Coronary artery (tissue), 2 donors: Measurements from ENCODE around the gene RASAL2.
"Not testable (repeated sequence)": the region's sequence is repeated elsewhere in the genome, so short reads cannot be mapped to it uniquely, and the experiment has no call there.

Experiments
- DNase-seq: peaks from one replicate; pipeline ENCODE4 v3.0.0-alpha.2; 2017; ENCODE audit warnings: low spot score
- H3K27ac ChIP-seq, 2 donors: fragments of 200-600 bp; sonication (generic); one replicate each; pipeline ENCODE4 v1.5.1; 2016 to 2019
- H3K4me3 ChIP-seq: fragments of 200-600 bp; sonication (generic); 2 replicates; pipeline ENCODE4 v1.5.1; 2016; ENCODE audit warnings: mild to moderate bottlenecking, moderate library complexity
- CTCF ChIP-seq: fragments of 200-600 bp; sonication (generic); IDR thresholded peaks from one replicate; pipeline ENCODE4 v1.5.1; 2019; ENCODE audit warnings: antibody characterized with exemption

RASAL2 gene

GRCh38 chr1:178088651-178089050 is 5.3 kb upstream of the RASAL2 start:
- no peak for TF ChIP-seq CTCF
- Histone ChIP-seq H3K27ac (no peak overlapping the region), H3K4me3 (no peak overlapping the region)
- DNase-seq, result no peak

- not testable (repeated sequence) for DNase-seq, H3K27ac ChIP-seq, H3K4me3 ChIP-seq
Measured at GRCh38 chr1:178091454-178091853, 2.5 kb upstream of the RASAL2 start.

GRCh38 chr1:178091986-178092745 is 1.7 kb upstream of the RASAL2 start:
- H3K4me3 ChIP-seq, result no peak overlapping the region
- TF ChIP-seq CTCF, result no peak
- H3K27ac ChIP-seq, result no peak overlapping the region
- no peak for DNase-seq

- H3K27ac ChIP-seq, result peak overlapping the region; percentile 60 to 97
- TF ChIP-seq CTCF, result no peak
- peak overlapping the region; percentile 99 for H3K4me3 ChIP-seq
- DNase-seq, result no peak
Measured at GRCh38 chr1:178092878-178093493, 918 bp upstream of the RASAL2 start.

- no peak for TF ChIP-seq CTCF
- Histone ChIP-seq H3K4me3 (peak overlapping the region; percentile 99), H3K27ac (peak overlapping the region; percentile 97)
- peak; percentile 95 for DNase-seq
Measured at GRCh38 chr1:178093494-178093950, 382 bp upstream of the RASAL2 start.

- Histone ChIP-seq H3K27ac (peak overlapping the region; percentile 97), H3K4me3 (peak overlapping the region; percentile 99)
- DNase-seq, result no peak
- no peak for TF ChIP-seq CTCF
Measured at GRCh38 chr1:178094739-178095645, 1.1 kb downstream of the RASAL2 start.

- peak overlapping the region; percentile 99 for H3K4me3 ChIP-seq
- peak overlapping the region; percentile 97 for H3K27ac ChIP-seq
- TF ChIP-seq CTCF, result no peak
- DNase-seq, result no peak
Measured at GRCh38 chr1:178096421-178096820, 2.5 kb downstream of the RASAL2 start.
